HepG2 (cell line): ENCODE measurements around the gene TMEM81. TPM values are rescaled to one million over a fixed set of nuclear protein-coding genes. Genes with fewer than 3 reads are reported as not detected.

ENCODE experiments used
- ATAC-seq: fragments of 200-7000 bp; cut with Tn5 transposase; 3 replicates; pipeline ENCODE4 v1.9.1; 2020; ENCODE audit warnings: mild to moderate bottlenecking, moderate library complexity
- BruUV-seq: library from RNA; stranded (reverse); fragments of 400-500 nt; replicated peaks from 2 replicates; lab custom pipeline; 2021; lab: Mats Ljungman, UMichigan
- CTCF ChIA-PET: fragments of 300-600 bp; formaldehyde crosslinking; extraction: SDS; loops from one replicate; lab custom pipeline; 2021; ENCODE audit warnings: low total read pairs, inconsistent platforms, low intra/inter-chr PET ratio; lab: Yijun Ruan, JAX
- POLR2A ChIA-PET: fragments of 350-600 bp; sonication (Branson Sonifier 250); formaldehyde crosslinking; loops from one replicate; lab custom pipeline; 2020; ENCODE audit warnings: antibody characterized with exemption, inconsistent platforms; lab: Yijun Ruan, JAX
- DNase-seq: peaks from one replicate; pipeline ENCODE4 v3.0.0-alpha.2; 2015; ENCODE audit warnings: low spot score
- FAIRE-seq: peaks from 3 replicates; lab custom pipeline; 2011; peaks lifted over from hg19 to GRCh38; lab: Jason Lieb, UNC
- H2AFZ ChIP-seq: one replicate; pipeline ENCODE4 v1.6.1; 2011; ENCODE audit warnings: low read length, inconsistent platforms
- H3K27ac ChIP-seq: fragments of 300-600 bp; 3 replicates; pipeline ENCODE4 v1.8.0; 2011; ENCODE audit warnings: mixed run types, mild to moderate bottlenecking, mixed read lengths, low read length, inconsistent platforms; ENCODE audit not compliant: insufficient read depth; ENCODE audit errors: extremely low read length
- H3K27me3 ChIP-seq, 2 experiments: fragments of 200-600 bp in 1 of 2; 2 replicates in 1 of 2; 3 replicates in 1 of 2; pipeline versions ENCODE4 v1.6.0 to v1.8.0; 2011; ENCODE audit warnings: low read length in 2 of 2, mild to moderate bottlenecking in 2 of 2, moderate library complexity in 2 of 2, inconsistent platforms in 1 of 2; ENCODE audit not compliant: insufficient read depth in 2 of 2, control insufficient read depth in 1 of 2
- H3K36me3 ChIP-seq, 2 experiments: fragments of 200-600 bp in 1 of 2; replicated peaks in 1 of 2; 2 replicates in 1 of 2; 3 replicates in 1 of 2; pipeline versions ENCODE4 v1.5.1 to v1.8.0; 2011; ENCODE audit warnings: low read length in 2 of 2, inconsistent platforms in 1 of 2; ENCODE audit not compliant: insufficient read depth in 2 of 2, control insufficient read depth in 1 of 2
- H3K4me1 ChIP-seq: 2 replicates; pipeline ENCODE4 v1.5.1; 2012; ENCODE audit warnings: low read length, inconsistent platforms; ENCODE audit not compliant: insufficient read depth
- H3K4me2 ChIP-seq: 2 replicates; pipeline ENCODE4 v1.6.0; 2011; ENCODE audit warnings: low read depth, low read length, inconsistent platforms
- H3K4me3 ChIP-seq, 3 experiments: fragments of 200-600 bp in 1 of 3; sonication (generic), shearing (Covaris generic) in 1 of 3; replicated peaks in 1 of 3; 2 replicates each; pipeline ENCODE4 v1.5.1; 2011 to 2016; ENCODE audit warnings: low read length in 3 of 3, inconsistent platforms in 2 of 3, low read depth in 2 of 3, mild to moderate bottlenecking in 2 of 3, control low read depth in 1 of 3, mixed read lengths in 1 of 3; ENCODE audit not compliant: insufficient read depth in 1 of 3
- H3K79me2 ChIP-seq: one replicate; pipeline ENCODE4 v1.6.1; 2011; ENCODE audit warnings: low read length, inconsistent platforms; ENCODE audit not compliant: insufficient read depth
- H3K9ac ChIP-seq: 2 replicates; pipeline ENCODE4 v1.6.0; 2011; ENCODE audit warnings: mild to moderate bottlenecking, low read depth, low read length, inconsistent platforms; ENCODE audit not compliant: insufficient read depth
- H3K9me3 ChIP-seq: 2 replicates; pipeline ENCODE4 v1.5.1; 2012; ENCODE audit warnings: mild to moderate bottlenecking, low read length
- H4K20me1 ChIP-seq: 2 replicates; pipeline ENCODE4 v1.6.0; 2011; ENCODE audit warnings: inconsistent platforms, mild to moderate bottlenecking, low read length, moderate library complexity; ENCODE audit not compliant: insufficient read depth
- ATRX ChIP-seq: sonication (generic); formaldehyde crosslinking; IDR thresholded peaks from 2 replicates; pipeline ENCODE4 v1.4.0; 2020; ENCODE audit warnings: missing genetic modification reagents, borderline replicate concordance
- BRF2 ChIP-seq: sonication (generic); formaldehyde crosslinking; IDR thresholded peaks from 2 replicates; pipeline ENCODE4 v1.8.1; 2022; ENCODE audit warnings: mild to moderate bottlenecking, missing genetic modification reagents
- CBX2 ChIP-seq, 2 experiments: fragments of 200-600 bp in 1 of 2; sonication (generic); formaldehyde crosslinking in 1 of 2; IDR thresholded peaks; 2 replicates each; pipeline versions ENCODE4 v1.7.0 to v1.8.1; 2018 to 2022; ENCODE audit warnings: low read depth in 2 of 2, low read length in 1 of 2, mild to moderate bottlenecking in 1 of 2, missing genetic modification reagents in 1 of 2
- DR1 ChIP-seq: sonication (generic); formaldehyde crosslinking; IDR thresholded peaks from 2 replicates; pipeline ENCODE4 v1.8.0; 2021; ENCODE audit warnings: mild to moderate bottlenecking, missing genetic modification reagents, inconsistent platforms
- IKZF1 ChIP-seq: fragments of 450-650 bp; IDR thresholded peaks from 2 replicates; pipeline ENCODE4 v1.7.1; 2016
- ISX ChIP-seq: sonication (generic); formaldehyde crosslinking; conservative IDR thresholded peaks from 2 replicates; pipeline ENCODE4 v1.5.0; 2020; ENCODE audit warnings: missing genetic modification reagents
- MEF2D ChIP-seq: sonication (generic); formaldehyde crosslinking; IDR thresholded peaks from 2 replicates; pipeline ENCODE4 v1.5.1; 2020; ENCODE audit warnings: mild to moderate bottlenecking, missing genetic modification reagents
- SNAPC5 ChIP-seq: sonication (generic); formaldehyde crosslinking; IDR thresholded peaks from 2 replicates; pipeline ENCODE4 v1.8.1; 2023; ENCODE audit warnings: mild to moderate bottlenecking, missing genetic modification reagents, borderline replicate concordance
- ZEB1 ChIP-seq: IDR thresholded peaks from 2 replicates; pipeline ENCODE4 v1.6.1; 2012; ENCODE audit warnings: mild to moderate bottlenecking, low read depth, inconsistent platforms; ENCODE audit not compliant: insufficient replicate concordance
- ZFP36L1 ChIP-seq: sonication (generic); formaldehyde crosslinking; IDR thresholded peaks from 2 replicates; pipeline ENCODE4 v1.8.0; 2022; ENCODE audit warnings: mild to moderate bottlenecking, missing genetic modification reagents, moderate library complexity
- ZNF253 ChIP-seq: sonication (generic); formaldehyde crosslinking; IDR thresholded peaks from 2 replicates; pipeline ENCODE4 v1.8.0; 2022; ENCODE audit warnings: mild to moderate bottlenecking, missing genetic modification reagents, borderline replicate concordance
- ZNF512B ChIP-seq: sonication (generic); formaldehyde crosslinking; IDR thresholded peaks from 2 replicates; pipeline ENCODE4 v1.5.1; 2020; ENCODE audit warnings: missing genetic modification reagents, mild to moderate bottlenecking, borderline replicate concordance
- ZNF549 ChIP-seq: sonication (generic); formaldehyde crosslinking; IDR thresholded peaks from 2 replicates; pipeline ENCODE4 v1.5.0; 2020; ENCODE audit warnings: missing genetic modification reagents
- ZNF746 ChIP-seq: sonication (generic); formaldehyde crosslinking; IDR thresholded peaks from 2 replicates; pipeline ENCODE4 v1.8.0; 2022; ENCODE audit warnings: mild to moderate bottlenecking, missing genetic modification reagents
- ZNF781 ChIP-seq: sonication (generic); formaldehyde crosslinking; IDR thresholded peaks from 2 replicates; pipeline ENCODE4 v1.5.1; 2020; ENCODE audit warnings: borderline replicate concordance, mild to moderate bottlenecking, missing genetic modification reagents; ENCODE audit errors: not compliant biosample characterization
- ZNF816 ChIP-seq: sonication (generic); formaldehyde crosslinking; IDR thresholded peaks from 2 replicates; pipeline ENCODE4 v1.8.0; 2022; ENCODE audit warnings: missing genetic modification reagents, mild to moderate bottlenecking, borderline replicate concordance
- WGBS: methylation state at CpG from one replicate; pipeline ENCODE4 v1.1.6; 2017; ENCODE audit warnings: low lambda C conversion rate; 5-methylcytosine and 5-hydroxymethylcytosine counted together
- in situ Hi-C: cut with HindIII; loops from 2 replicates; pipeline ENCODE4 v1.10.0; 2017; ENCODE audit warnings: low pct_unique_long_range_greater_than_20kb; ENCODE audit not compliant: extremely low pct_ligation_motif_present
- intact Hi-C: fragments of 100-400 bp; cut with micrococcal nuclease; formaldehyde crosslinking; loops from one replicate; pipeline ENCODE4 v1.10.0; 2022; ENCODE audit not compliant: unreplicated experiment
- polyA plus RNA-seq, 8 experiments: library from polyadenylated mRNA; depleted of rRNA in 3 of 8; stranded (reverse) in 7 of 8; unstranded in 1 of 8; fragments of >200 nt; fragmentation: Illumina TruSeq in 4 of 8; extraction: Trizol in 4 of 8; gene quantifications; 2 replicates each; pipeline versions ENCODE4 v1.2.1 to v1.2.3, GENCODE V29; 2011 to 2016; ENCODE audit warnings: low read depth in 4 of 8, missing spikeins in 1 of 8, mixed read lengths in 1 of 8; ENCODE audit not compliant: insufficient read depth in 1 of 8
- total RNA-seq, 5 experiments: library from RNA; depleted of rRNA; stranded (reverse); fragments of >200 nt; fragmentation: Illumina TruSeq; extraction: Trizol; gene quantifications; 2 replicates each; pipeline ENCODE4 v1.2.3, GENCODE V29; 2016; ENCODE audit warnings: low read depth in 1 of 5

TMEM81 gene
- total and polyA plus RNA-seq, 2 of the 13 experiments (the other 11 are each of a cell fraction or from before 2014, with no cell fraction given): 1.1 TPM

GRCh38 chr1:205052690-205053089 lies 31.6 kb downstream of the TMEM81 start (continued):
- no peak for TF ChIP-seq ISX

- ChIA-PET POLR2A (no interaction called here), CTCF (no interaction called here)
- Histone ChIP-seq H3K4me3 (no peak overlapping the region), H3K9ac (no peak overlapping the region), H3K27me3 (peaks cover 2 to 35% of the 10 kb centered on the region in 2 experiments; a peak in 4 of 5 replicates), H3K36me3 (no peaks in the 10 kb centered on the region), H3K9me3 (no peaks in the 10 kb centered on the region), H4K20me1 (no peaks in the 10 kb centered on the region), H3K27ac (no peak overlapping the region), H3K79me2 (no peaks in the 10 kb centered on the region), H2AFZ (no peak overlapping the region), H3K4me1 (no peaks in the 10 kb centered on the region), H3K4me2 (no peak overlapping the region)
- 0% methylated on average over 2 of the region's 6 CpGs for WGBS
- intact Hi-C loops (no loop called here), in situ Hi-C loops (no loop called here)
- DNase-seq (no peak), FAIRE-seq (no peak), ATAC-seq (no peak)
- no peak for TF ChIP-seq ZNF512B (CRISPR knock-in tag)
- no peak for TF ChIP-seq ZNF816 (CRISPR knock-in tag)
- no peak for TF ChIP-seq ZNF781
- no peak for TF ChIP-seq ATRX
- no peak for TF ChIP-seq MEF2D (CRISPR knock-in tag)
- no peak for TF ChIP-seq ZEB1
- no peak for TF ChIP-seq CBX2 (IDR thresholded peaks at IDR 0.05; ENCODE audit: low read depth, low read length)
- no peak for TF ChIP-seq CBX2 (CRISPR knock-in tag; IDR thresholded peaks at IDR 0.05; ENCODE audit: low read depth)
- TF ChIP-seq ZNF253: no peak
- TF ChIP-seq SNAPC5: no peak
- TF ChIP-seq BRF2 (CRISPR knock-in tag): no peak
- TF ChIP-seq ZFP36L1 (CRISPR knock-in tag): no peak
- TF ChIP-seq IKZF1: no peak
- TF ChIP-seq DR1 (CRISPR knock-in tag): no peak
- TF ChIP-seq ZNF746 (CRISPR knock-in tag): no peak
- TF ChIP-seq ZNF549 (CRISPR knock-in tag): no peak
- no TSS peak for BruUV-seq
Observed at GRCh38 chr1:205049479-205049878, 34.8 kb downstream of the TMEM81 start.
